Naive thymus-derived CD4-positive, alpha-beta T cell (primary cell): ENCODE data around the gene PPP1R26. TPM values are rescaled to one million over a fixed set of nuclear protein-coding genes. Genes with fewer than 3 reads are reported as not detected.

Experiments
- ATAC-seq: fragments of 150-1000 bp; cut with Tn5 transposase; 2 replicates; pipeline ENCODE4 v1.10.0; 2021; ENCODE audit warnings: mild to moderate bottlenecking, moderate library complexity
- CTCF ChIA-PET: fragments of 350-600 bp; sonication (Branson Sonifier 250); formaldehyde crosslinking; loops from one replicate; lab custom pipeline; 2021; ENCODE audit warnings: antibody characterized with exemption; lab: Charles Lee
- POLR2A ChIA-PET: fragments of 350-600 bp; sonication (Branson Sonifier 250); formaldehyde crosslinking; loops from one replicate; lab custom pipeline; 2021; ENCODE audit warnings: antibody characterized with exemption, inconsistent platforms; lab: Charles Lee
- DNase-seq, 9 donors: peaks; one replicate each; pipeline versions ENCODE4 v3.0.0 to v3.0.0-alpha.2; 2020 to 2022; ENCODE audit warnings: mixed read lengths in 1 of 9
- H3K27ac ChIP-seq: one replicate; pipeline ENCODE4 v1.7.0; 2013; ENCODE audit warnings: mild to moderate bottlenecking, low read depth, low read length, moderate library complexity
- H3K27me3 ChIP-seq, 2 donors: one replicate each; pipeline ENCODE4 v1.7.0; 2013; ENCODE audit warnings: low read length in 2 of 2, mild to moderate bottlenecking in 2 of 2, moderate library complexity in 2 of 2; ENCODE audit not compliant: control insufficient read depth in 2 of 2, insufficient read depth in 2 of 2
- H3K36me3 ChIP-seq, 3 experiments: 1 replicate in 2 of 3; 2 replicates in 1 of 3; pipeline ENCODE4 v1.7.0; 2013; ENCODE audit warnings: low read length in 3 of 3, mild to moderate bottlenecking in 3 of 3, moderate library complexity in 1 of 3; ENCODE audit not compliant: insufficient read depth in 3 of 3, control insufficient read depth in 2 of 3
- H3K4me1 ChIP-seq, 2 donors: one replicate each; pipeline ENCODE4 v1.7.0; 2013; ENCODE audit warnings: low read length in 2 of 2, mild to moderate bottlenecking in 2 of 2, moderate library complexity in 1 of 2; ENCODE audit not compliant: control insufficient read depth in 2 of 2, insufficient read depth in 2 of 2
- H3K4me3 ChIP-seq: 2 replicates; pipeline ENCODE4 v1.7.0; 2013; ENCODE audit warnings: mild to moderate bottlenecking, low read length
- H3K9me3 ChIP-seq, 3 experiments: 1 replicate in 2 of 3; 2 replicates in 1 of 3; pipeline ENCODE4 v1.7.0; 2013; ENCODE audit warnings: low read length in 3 of 3; ENCODE audit not compliant: control insufficient read depth in 2 of 3
- H3K27ac Mint-ChIP-seq, 9 donors: one replicate each; pipeline ENCODE4 v1.8.0; 2020 to 2022; ENCODE audit warnings: mixed read lengths in 9 of 9, mild to moderate bottlenecking in 8 of 9, moderate library complexity in 5 of 9, inconsistent platforms in 2 of 9
- H3K27me3 Mint-ChIP-seq, 5 donors: one replicate each; pipeline ENCODE4 v1.8.0; 2021 to 2022; ENCODE audit warnings: mixed read lengths in 5 of 5, mild to moderate bottlenecking in 1 of 5
- H3K36me3 Mint-ChIP-seq, 5 donors: one replicate each; pipeline ENCODE4 v1.8.0; 2020 to 2022; ENCODE audit warnings: mixed read lengths in 5 of 5, mild to moderate bottlenecking in 3 of 5, inconsistent platforms in 1 of 5
- H3K4me1 Mint-ChIP-seq, 7 donors: one replicate each; pipeline ENCODE4 v1.8.0; 2020 to 2022; ENCODE audit warnings: mixed read lengths in 7 of 7, mild to moderate bottlenecking in 3 of 7, inconsistent platforms in 1 of 7
- H3K4me3 Mint-ChIP-seq, 10 donors: one replicate each; pipeline ENCODE4 v1.8.0; 2020 to 2022; ENCODE audit warnings: mild to moderate bottlenecking in 10 of 10, mixed read lengths in 10 of 10, moderate library complexity in 6 of 10, inconsistent platforms in 2 of 10
- H3K9me3 Mint-ChIP-seq, 11 donors: one replicate each; pipeline ENCODE4 v1.8.0; 2020 to 2022; ENCODE audit warnings: mixed read lengths in 11 of 11, mild to moderate bottlenecking in 4 of 11, inconsistent platforms in 1 of 11, moderate library complexity in 1 of 11
- intact Hi-C, 2 donors: fragments of 100-400 bp; cut with micrococcal nuclease; formaldehyde crosslinking; loops; one replicate each; pipeline ENCODE4 v1.15.1; 2023
- polyA plus RNA-seq, 2 donors: library from polyadenylated mRNA; unstranded; fragments of 300-500 nt; fragmentation: Illumina TruSeq; gene quantifications; one replicate each; pipeline ENCODE4 v1.2.3, GENCODE V29; 2021
- total RNA-seq, 6 experiments: library from RNA in 5 of 6; stranded (reverse) in 5 of 6; gene quantifications; 1 replicate in 5 of 6; 2 replicates in 1 of 6; pipeline ENCODE4 v1.2.3 and lab custom pipeline; 2021 to 2026

PPP1R26 gene
- total and polyA plus RNA-seq, 7 experiments from 2014 or later: 0.05 to 5.6 (median 0.19) TPM; not detected in 2

- no peak overlapping the region for H3K27ac Mint-ChIP-seq
- H3K27me3 Mint-ChIP-seq: peaks cover 2 to 30% (median 18%) of the 10 kb centered on the region in 5 donors
- no peaks in the 10 kb centered on the region for H3K4me1 Mint-ChIP-seq
- H3K36me3 Mint-ChIP-seq: no peaks in the 10 kb centered on the region
- Histone ChIP-seq H3K27ac (no peak overlapping the region), H3K27me3 (no peaks in the 10 kb centered on the region), H3K9me3 (no peaks in the 10 kb centered on the region), H3K4me1 (no peaks in the 10 kb centered on the region), H3K4me3 (no peak overlapping the region), H3K36me3 (no peaks in the 10 kb centered on the region)
- POLR2A ChIA-PET: no interaction called here
- CTCF ChIA-PET: no interaction called here
- H3K9me3 Mint-ChIP-seq: peaks cover 0 to 1% (median 0%) of the 10 kb centered on the region in 11 donors
- intact Hi-C loops: no loop called here
- no peak overlapping the region for H3K4me3 Mint-ChIP-seq
- no peak for ATAC-seq
- DNase-seq: no peak
These were observed 7.9 kb downstream of the PPP1R26 start for GRCh38 chr9:135487281-135488012.

GRCh38 chr9:135488013-135488330 is 8.4 kb downstream of the PPP1R26 start:
- intact Hi-C loops: no loop called here
- H3K36me3 Mint-ChIP-seq: no peaks in the 10 kb centered on the region
- Histone ChIP-seq H3K27me3 (no peaks in the 10 kb centered on the region), H3K4me1 (no peaks in the 10 kb centered on the region), H3K4me3 (no peak overlapping the region), H3K36me3 (no peaks in the 10 kb centered on the region), H3K9me3 (no peaks in the 10 kb centered on the region), H3K27ac (no peak overlapping the region)
- no peak for ATAC-seq
- H3K9me3 Mint-ChIP-seq: peaks cover 0 to 1% (median 0%) of the 10 kb centered on the region in 11 donors
- H3K4me1 Mint-ChIP-seq: no peaks in the 10 kb centered on the region
- POLR2A ChIA-PET: no interaction called here
- H3K27me3 Mint-ChIP-seq: peaks cover 0 to 31% (median 15%) of the 10 kb centered on the region in 5 donors
- DNase-seq: no peak
- H3K4me3 Mint-ChIP-seq: no peak overlapping the region
- no peak overlapping the region for H3K27ac Mint-ChIP-seq
- CTCF ChIA-PET: no interaction called here

- no peak for DNase-seq
- H3K27me3 Mint-ChIP-seq: peaks cover 0 to 26% (median 12%) of the 10 kb centered on the region in 5 donors
- ATAC-seq: no peak
- peaks cover 0 to 1% (median 0%) of the 10 kb centered on the region in 11 donors for H3K9me3 Mint-ChIP-seq
- ChIA-PET CTCF (no interaction called here), POLR2A (no interaction called here)
- no peaks in the 10 kb centered on the region for H3K36me3 Mint-ChIP-seq
- Histone ChIP-seq H3K4me1 (no peaks in the 10 kb centered on the region), H3K27ac (no peak overlapping the region), H3K36me3 (no peaks in the 10 kb centered on the region), H3K4me3 (no peak overlapping the region), H3K9me3 (no peaks in the 10 kb centered on the region), H3K27me3 (no peaks in the 10 kb centered on the region)
- no peak overlapping the region for H3K27ac Mint-ChIP-seq
- intact Hi-C loops: no loop called here
- H3K4me1 Mint-ChIP-seq: no peaks in the 10 kb centered on the region
- H3K4me3 Mint-ChIP-seq: no peak overlapping the region
These were observed 8.9 kb downstream of the PPP1R26 start for GRCh38 chr9:135488527-135488926.

GRCh38 chr9:135489188-135489906 is 9.8 kb downstream of the PPP1R26 start:
- H3K4me3 Mint-ChIP-seq: no peak overlapping the region
- ATAC-seq (no peak), DNase-seq (no peak)
- Histone ChIP-seq H3K27ac (no peak overlapping the region), H3K4me3 (no peak overlapping the region), H3K27me3 (no peaks in the 10 kb centered on the region), H3K9me3 (no peaks in the 10 kb centered on the region), H3K4me1 (no peaks in the 10 kb centered on the region), H3K36me3 (no peaks in the 10 kb centered on the region)
- POLR2A ChIA-PET: interaction anchor here (0.5 kb wide), 1 partner anchor 20 kb away, joined by 7 read pairs; no protein-coding TSS in a partner anchor
- peaks cover 0 to 1% (median 0%) of the 10 kb centered on the region in 11 donors for H3K9me3 Mint-ChIP-seq
- no peaks in the 10 kb centered on the region for H3K36me3 Mint-ChIP-seq
- no peaks in the 10 kb centered on the region for H3K4me1 Mint-ChIP-seq
- peaks cover 0 to 20% (median 7%) of the 10 kb centered on the region in 5 donors for H3K27me3 Mint-ChIP-seq
- intact Hi-C loops: no loop called here
- CTCF ChIA-PET: interaction anchor here (1.0 kb wide), 1 partner anchor 16 kb away, joined by 4 read pairs; no protein-coding TSS in a partner anchor
- H3K27ac Mint-ChIP-seq: no peak overlapping the region

GRCh38 chr9:135490166-135490870 is 10.7 kb downstream of the PPP1R26 start:
- no peaks in the 10 kb centered on the region for H3K9me3 Mint-ChIP-seq
- ChIA-PET POLR2A (no interaction called here), CTCF (interaction anchor here (1.0 kb wide), 1 partner anchor 15 kb away, joined by 4 read pairs; no protein-coding TSS in a partner anchor)
- no peak overlapping the region for H3K4me3 Mint-ChIP-seq
- intact Hi-C loops: no loop called here
- ATAC-seq (no peak), DNase-seq (no peak)
- no peaks in the 10 kb centered on the region for H3K4me1 ChIP-seq
- H3K9me3 ChIP-seq: no peaks in the 10 kb centered on the region
- no peaks in the 10 kb centered on the region for H3K27me3 ChIP-seq
- H3K4me1 Mint-ChIP-seq: no peaks in the 10 kb centered on the region
- no peak overlapping the region for H3K27ac ChIP-seq
- H3K36me3 Mint-ChIP-seq: no peaks in the 10 kb centered on the region
- H3K36me3 ChIP-seq: no peaks in the 10 kb centered on the region
- H3K27me3 Mint-ChIP-seq: peaks cover under 1 to 13% (median 5%) of the 10 kb centered on the region in 5 donors
- no peak overlapping the region for H3K27ac Mint-ChIP-seq
- no peak overlapping the region for H3K4me3 ChIP-seq

- H3K4me1 Mint-ChIP-seq: no peaks in the 10 kb centered on the region
- H3K27me3 Mint-ChIP-seq: peaks cover 0 to 11% (median 4%) of the 10 kb centered on the region in 5 donors
- Histone ChIP-seq H3K4me1 (no peaks in the 10 kb centered on the region), H3K9me3 (no peaks in the 10 kb centered on the region), H3K36me3 (no peaks in the 10 kb centered on the region), H3K4me3 (no peak overlapping the region), H3K27ac (no peak overlapping the region), H3K27me3 (no peaks in the 10 kb centered on the region)
- H3K4me3 Mint-ChIP-seq: no peak overlapping the region
- CTCF ChIA-PET: no interaction called here
- H3K27ac Mint-ChIP-seq: no peak overlapping the region
- POLR2A ChIA-PET: no interaction called here
- ATAC-seq: no peak
- intact Hi-C loops: no loop called here
- H3K9me3 Mint-ChIP-seq: no peaks in the 10 kb centered on the region
- DNase-seq: no peak
- H3K36me3 Mint-ChIP-seq: no peaks in the 10 kb centered on the region
These were observed 11.4 kb downstream of the PPP1R26 start for GRCh38 chr9:135490980-135491464.
